NCI-H510A treated with DMSO at 0.1 percent for 48 hours (cell line): ENCODE data around the gene MRPS35.

Source experiments
- DNase-seq: peaks from one replicate; lab custom pipeline; 2025; lab: John Stamatoyannopoulos, UW

Gene MRPS35

DNA sequence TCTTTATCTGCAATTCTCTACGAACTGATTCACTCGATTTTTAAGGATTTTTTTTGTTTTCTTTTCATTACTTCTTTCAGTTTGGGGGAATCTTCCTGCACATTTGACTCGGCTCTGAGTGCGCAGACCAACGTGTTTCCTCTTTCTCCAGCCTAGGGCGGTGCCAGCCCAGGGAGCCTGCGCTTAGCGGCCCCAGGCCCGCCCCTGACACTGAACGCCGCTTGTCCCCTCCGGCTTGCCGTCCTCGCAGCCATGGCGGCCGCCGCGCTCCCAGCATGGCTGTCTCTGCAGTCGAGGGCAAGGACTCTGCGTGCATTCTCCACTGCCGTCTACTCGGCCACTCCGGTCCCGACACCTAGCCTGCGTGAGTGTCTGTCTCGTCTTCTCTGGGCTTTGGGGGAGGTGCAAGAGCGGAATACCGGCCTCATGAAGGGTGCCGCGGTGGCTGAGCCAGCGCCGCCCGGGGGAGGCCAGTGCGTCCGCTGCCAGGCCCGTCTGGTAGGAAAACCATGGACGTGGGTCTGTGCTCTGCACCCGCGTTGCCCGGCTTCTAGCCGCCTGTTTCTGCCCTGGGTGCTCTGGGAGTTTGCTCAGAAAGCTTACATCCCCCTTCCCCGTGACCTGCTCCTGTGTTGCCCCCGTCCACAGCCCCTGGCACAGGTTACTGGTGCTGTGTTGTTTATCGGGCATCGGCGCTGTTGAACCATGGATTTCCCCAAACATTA is at the start of gene MRPS35:
MRPS35 (plus strand) TSS at position 241 of the 725 bp plus-strand sequence; CDS start at position 253, 12 bp downstream.
- peak; percentile 55 for DNase-seq

DNA sequence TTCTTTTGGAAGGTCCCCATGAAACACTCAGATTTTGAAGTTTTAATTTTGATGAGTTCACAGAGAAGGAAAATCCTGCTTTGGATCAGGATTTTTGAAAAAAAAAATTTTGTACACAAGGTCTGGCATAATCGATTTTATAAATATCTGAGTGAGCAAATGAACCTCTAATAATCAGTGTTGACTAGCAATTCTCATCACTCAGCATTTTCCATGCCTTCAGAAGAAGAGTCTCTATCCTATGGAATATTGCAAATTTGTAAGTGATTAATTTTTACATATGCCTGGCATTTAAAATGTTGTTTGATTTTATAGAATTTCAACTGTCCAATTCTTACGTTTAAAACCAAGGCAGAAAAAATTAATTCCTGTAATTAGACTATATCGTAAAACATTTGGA is 44.9 kb upstream of the MRPS35 start:
- no peak for DNase-seq

GRCh38 chr12:27666510-27666909 is 44.1 kb upstream of the MRPS35 start:
- no peak for DNase-seq

DNA sequence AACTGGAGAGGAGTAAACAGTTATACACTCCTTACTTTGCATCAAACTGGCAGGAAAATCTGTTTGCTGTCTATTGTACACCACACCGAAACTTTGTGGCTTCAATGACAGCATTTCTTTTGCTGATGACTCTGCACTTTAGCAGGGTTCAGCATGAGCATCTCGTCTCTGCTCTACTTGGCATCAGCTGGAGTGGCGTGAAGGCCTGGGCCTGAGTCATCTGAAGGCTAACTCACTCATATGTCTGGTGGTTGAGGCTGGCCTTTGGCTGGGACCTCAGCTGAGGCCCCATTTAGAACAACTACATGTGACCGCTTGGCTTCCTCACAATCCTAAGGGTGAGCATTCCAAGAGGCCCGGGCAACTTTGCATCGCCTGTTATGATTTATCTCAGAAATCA is 43.1 kb upstream of the MRPS35 start:
- DNase-seq = no peak

GRCh38 chr12:27672051-27672450 is 38.6 kb upstream of the MRPS35 start:
- no peak for DNase-seq

DNA sequence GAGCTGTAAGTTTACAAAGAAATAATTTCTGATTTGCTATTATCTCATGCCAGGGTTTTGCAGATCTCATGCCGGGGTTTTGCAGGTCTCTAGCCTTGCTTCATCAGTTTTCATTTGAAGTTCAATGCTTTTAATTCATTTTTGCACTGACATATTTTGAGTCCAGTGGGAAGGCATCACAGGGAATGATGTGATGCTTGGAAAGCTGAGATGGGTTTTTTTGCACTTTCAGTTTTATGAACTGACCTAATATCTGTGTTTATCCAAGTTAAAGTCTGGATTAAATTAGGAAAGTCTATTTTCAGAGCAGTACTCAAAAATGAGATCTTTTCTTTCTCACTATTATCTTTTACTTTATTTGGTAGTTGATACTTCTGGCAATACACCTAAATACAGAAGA is 38.0 kb upstream of the MRPS35 start:
- DNase-seq = no peak

DNA sequence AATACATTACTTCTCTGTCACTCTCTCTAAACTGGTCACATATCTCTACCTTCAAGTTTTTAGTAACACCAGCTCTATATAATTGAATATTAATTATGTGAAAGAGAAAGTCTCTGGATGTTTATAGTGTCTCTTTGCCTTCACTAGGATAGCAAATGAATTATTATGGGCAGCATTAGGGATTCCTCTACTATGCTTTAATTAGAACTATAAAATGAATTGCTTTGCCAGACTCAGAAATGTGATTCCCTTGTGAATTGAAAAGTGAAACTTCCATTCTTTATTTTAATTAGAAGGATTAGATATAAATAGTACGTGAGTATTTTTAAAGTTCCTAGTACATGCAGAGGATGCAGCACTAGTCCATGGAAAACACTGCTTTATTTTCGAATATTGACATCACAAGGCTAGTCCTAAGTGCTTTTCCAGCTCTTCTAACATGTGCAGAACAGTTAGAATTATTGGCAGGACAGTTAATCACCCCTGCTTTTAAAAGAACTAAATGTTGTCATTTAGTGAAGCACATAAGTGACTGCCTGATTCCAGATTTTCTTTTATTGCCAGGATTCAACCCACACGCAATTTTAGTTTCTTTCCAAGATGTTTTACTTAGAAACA is 37.4 kb upstream of the MRPS35 start:
- no peak for DNase-seq

DNA sequence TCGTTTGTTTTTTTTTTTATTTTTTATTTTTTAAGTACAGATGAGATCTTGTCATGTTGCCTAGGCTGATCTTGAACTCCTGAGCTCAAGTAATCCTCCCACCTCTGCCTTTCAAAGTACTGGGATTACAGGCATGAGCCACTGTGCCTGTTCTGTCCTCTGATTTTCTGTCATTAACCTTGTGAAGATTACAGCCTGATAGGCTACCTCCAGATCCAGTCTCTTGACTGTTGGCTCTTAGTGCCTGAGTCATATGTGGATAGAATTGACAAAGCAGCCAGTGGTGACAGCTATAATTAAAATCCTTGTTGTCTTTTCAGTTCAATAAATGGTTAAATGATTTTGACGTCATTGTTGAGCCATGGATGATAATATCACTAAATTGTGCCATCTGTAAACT is 35.6 kb upstream of the MRPS35 start:
- no peak for DNase-seq

GRCh38 chr12:27680619-27681018 is 30.0 kb upstream of the MRPS35 start:
- no peak for DNase-seq

DNA sequence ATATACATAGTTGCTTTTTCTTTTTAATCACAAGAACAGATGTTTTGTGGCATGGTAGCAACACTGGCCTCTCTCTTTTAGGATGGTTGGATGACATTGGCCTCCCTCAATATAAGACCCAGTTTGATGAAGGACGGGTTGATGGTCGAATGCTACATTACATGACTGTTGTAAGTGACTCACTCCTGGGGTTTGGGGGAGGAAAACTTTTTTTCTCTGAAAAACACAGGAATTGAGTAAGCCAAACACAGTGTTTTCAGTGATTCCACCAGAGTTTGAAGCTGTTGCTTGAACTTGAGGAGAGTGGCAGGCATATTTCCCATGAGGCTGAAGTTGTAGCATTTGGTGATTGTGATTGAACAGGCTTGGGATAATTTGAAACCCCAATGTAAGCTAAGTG is 28.1 kb upstream of the MRPS35 start:
- DNase-seq = no peak

DNA sequence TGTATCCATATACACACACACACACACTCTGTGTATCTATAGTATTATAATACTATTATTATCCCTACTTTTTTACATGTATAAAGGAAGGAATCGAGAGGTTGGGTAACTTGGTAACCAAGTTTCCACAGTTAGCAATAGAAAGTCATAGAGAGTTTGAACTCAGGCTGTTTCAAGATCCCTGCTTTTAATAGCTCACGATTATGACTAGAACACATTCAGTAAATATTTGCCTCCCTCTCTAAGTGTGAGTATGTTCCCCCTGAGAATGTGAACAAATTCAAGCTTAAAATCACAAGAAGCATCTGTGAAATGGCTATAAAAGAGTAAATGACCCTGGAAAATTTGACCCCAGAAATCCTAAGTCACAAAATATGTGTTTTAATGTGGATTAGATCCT is 25.4 kb upstream of the MRPS35 start:
- DNase-seq = no peak

- DNase-seq = no peak
These were observed 24.5 kb upstream of the MRPS35 start for GRCh38 chr12:27686147-27686546.

- no peak for DNase-seq
These were observed 22.0 kb upstream of the MRPS35 start for GRCh38 chr12:27688671-27689070.

GRCh38 chr12:27689558-27690180 is 21.0 kb upstream of the MRPS35 start:
- no peak for DNase-seq

DNA sequence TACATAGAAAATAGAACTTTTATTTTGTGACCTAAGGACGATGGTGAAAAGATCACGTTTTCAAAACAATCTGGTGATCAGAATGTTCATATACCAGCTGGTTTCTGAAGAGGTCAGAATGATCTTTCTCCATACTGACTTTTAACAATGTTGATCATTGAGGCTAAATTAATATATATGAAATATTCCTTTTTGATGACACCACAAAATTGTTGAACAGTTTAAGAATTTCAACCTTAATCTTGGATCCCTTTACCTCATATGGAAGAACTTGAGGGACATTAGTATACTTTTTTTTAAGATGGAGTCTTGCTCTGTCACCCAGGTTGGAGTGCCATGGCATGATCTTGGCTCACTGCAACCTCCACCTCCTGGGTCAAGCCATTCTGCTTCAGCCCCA is 17.2 kb upstream of the MRPS35 start:
- no peak for DNase-seq

DNA sequence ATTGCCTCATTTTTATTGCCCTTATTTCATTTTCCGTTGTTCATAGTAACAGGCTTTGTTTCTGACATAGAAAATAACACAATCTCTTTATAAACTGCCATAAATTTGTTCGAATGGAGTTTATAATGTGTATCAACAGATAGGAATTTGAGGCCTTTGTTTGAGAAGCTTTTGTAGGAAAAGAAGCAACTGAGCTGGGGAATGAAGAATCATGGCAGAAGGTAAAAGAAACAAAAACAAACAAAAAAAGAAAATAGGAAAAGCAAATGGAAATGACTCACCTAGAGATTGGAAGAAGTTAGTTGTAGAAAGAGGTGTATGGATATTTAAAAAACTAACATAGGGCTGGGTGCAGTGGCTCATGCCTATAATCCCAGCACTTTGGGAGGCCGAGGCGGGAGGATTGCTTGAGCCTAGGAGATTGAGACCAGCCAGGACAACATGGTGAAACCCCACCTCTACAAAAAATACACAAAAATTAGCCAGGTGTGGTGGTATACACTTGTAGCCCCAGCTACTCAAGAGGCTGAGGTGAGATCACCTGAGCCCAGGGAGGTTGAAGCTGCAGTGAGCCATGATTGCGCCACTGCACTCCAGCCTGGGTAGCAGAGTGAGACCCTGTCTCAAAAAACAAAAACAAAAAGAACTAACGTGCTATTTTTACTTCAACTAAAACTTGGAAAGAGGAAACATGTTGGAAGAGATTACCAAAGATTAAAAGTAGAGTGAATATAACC is 14.9 kb upstream of the MRPS35 start:
- no peak for DNase-seq

DNA sequence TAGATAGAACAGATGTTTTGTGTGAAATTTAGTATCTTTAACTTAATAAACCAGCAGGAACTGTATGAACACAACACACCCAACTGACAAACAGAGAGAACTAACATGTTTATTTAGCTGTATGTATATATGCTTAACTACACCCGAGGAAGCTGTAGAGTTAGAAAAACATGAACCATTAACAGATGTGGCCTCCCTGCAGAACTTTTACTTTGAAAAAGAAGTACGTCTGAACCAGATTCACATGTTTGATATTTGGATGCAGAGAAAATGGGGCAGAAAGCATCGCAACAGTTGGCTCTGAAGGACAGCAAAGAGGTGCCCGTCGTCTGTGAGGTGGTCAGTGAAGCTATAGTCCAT is 14.4 kb upstream of the MRPS35 start, which contains the start of gene REP15:
REP15 (plus strand) TSS at position 155 of the 360 bp plus-strand sequence; CDS start at position 271, 116 bp downstream.
- no peak for DNase-seq

- no peak for DNase-seq
These were observed 13.6 kb upstream of the MRPS35 start for GRCh38 chr12:27696864-27697564.

DNA sequence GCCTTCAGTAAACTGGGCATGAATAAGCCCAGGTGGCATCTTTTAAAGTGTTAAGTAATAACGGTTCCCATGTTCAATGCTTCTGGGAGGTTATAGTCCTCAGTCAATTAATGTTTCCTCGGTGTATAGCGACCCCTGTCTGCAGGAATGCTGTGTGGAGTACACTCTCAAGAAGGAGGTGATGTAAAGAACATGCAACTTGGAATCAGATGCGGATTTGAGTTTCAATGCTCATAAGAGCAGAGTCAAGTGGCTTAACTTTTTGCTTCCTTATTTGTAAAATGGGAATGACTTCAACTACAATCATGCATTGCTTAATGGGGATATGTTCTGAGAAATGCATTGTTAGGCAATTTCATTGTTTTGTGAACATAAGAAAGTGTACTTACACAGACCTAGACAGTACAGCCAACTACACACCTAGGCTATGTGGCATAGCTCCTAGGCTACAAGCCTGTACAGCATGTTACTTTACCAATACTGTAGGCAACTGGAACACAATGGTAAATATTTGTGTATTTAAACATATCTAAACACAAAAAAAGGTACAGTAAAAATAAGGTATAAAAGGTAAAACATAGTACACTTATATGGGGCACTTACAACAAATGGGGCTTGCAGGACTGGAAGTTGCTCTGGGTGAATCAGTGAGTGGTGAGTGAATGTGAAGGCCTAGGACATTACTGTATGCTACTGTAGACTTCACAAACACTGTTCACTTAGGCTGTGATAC is 6.7 kb upstream of the MRPS35 start:
- peak; percentile 26 for DNase-seq

DNA sequence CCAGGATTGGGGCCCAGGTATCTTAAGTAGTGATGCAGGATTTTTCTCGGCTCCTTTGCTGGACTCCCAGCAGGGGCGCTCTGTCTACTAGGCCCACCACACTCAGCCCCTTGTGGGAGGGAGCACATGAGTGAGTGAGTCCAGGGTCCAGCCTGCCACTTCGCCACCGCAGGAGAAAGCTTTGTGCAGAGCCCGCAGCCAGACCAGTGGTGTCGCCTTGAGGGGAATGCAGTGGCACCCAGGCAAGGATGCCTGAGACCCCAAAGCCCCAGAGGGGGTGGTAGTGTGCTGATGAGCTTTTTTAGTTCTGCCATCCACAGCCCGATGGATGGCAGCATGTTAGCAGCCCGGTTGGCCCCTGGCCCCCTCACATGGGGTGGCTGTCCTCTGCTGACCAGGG is 5.4 kb upstream of the MRPS35 start:
- DNase-seq = no peak

DNA sequence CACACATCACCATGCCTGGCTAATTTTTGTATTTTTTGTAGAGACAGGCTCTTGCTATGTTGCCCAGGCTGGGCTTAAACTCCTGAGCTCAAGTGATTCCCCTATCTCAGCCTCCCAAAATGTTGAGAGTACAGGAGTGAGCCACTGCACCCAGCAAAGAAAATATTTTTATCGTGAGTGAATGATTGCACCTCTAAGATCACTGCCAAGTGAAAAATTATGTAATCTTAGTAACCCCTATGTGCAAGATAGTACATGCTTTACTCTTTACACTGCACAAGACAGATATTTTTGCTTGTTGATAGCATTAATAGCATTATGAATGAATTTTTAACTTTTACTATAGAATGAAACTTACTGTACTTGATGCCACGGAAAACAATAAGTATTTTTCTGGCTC is 3.4 kb upstream of the MRPS35 start:
- DNase-seq = no peak
